Right forelimb (tissue), 1 donor: Measurements from ENCODE around the gene FHL2.

Experiments used
- DNase-seq: peaks from one replicate; pipeline ENCODE4 v3.0.0-alpha.2; 2018

FHL2 gene

GRCh38 chr2:105421053-105421452 lies 22.2 kb upstream of the FHL2 start:
- no peak for DNase-seq

- no peak for DNase-seq
Observed at GRCh38 chr2:105418522-105418921, 19.7 kb upstream of the FHL2 start.

- no peak for DNase-seq
Observed at GRCh38 chr2:105417857-105418436, 19.1 kb upstream of the FHL2 start.

GRCh38 chr2:105416156-105416555 lies 17.3 kb upstream of the FHL2 start:
- DNase-seq, result no peak

GRCh38 chr2:105415007-105415406 lies 16.2 kb upstream of the FHL2 start:
- no peak for DNase-seq

DNA sequence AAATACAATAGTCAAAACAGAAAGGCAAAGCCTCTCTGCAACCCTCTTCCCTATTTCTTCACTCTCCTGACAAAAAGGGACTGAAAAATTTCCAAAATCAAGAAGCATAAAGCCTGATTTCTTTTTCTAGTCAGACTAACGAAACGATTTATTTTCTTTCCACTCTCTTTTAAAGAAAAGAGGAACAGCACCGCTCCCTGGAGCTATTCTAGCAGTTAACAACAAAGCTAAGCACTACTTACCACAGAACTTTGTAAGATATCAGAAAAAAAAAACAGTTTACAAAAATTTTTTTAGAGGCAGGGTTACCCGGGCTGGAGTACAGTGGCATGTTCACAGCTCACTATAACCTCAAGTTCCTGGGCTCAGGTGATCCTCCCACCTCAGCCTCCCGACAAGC lies 14.4 kb upstream of the FHL2 start:
- no peak for DNase-seq

DNA sequence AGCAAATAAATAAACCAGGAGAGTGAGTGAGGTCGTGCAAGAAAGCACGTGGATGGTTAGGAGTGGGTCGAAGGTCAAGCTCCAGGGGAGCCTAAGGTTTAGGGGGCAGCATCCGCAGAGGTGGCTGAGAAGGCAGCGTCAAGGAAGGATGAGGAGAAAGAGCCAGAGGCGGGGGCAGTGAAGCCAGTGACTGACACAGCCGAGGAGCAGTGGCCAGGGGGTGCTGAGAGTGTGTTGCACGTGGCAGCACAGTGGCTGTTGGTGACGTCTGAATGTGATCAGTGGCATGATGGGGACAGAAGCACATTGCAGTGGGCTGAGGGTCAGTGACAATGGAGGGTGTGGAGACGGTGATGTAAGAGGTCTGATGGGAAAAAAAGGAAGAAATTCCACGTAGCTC lies 13.7 kb upstream of the FHL2 start:
- DNase-seq, result no peak

DNA sequence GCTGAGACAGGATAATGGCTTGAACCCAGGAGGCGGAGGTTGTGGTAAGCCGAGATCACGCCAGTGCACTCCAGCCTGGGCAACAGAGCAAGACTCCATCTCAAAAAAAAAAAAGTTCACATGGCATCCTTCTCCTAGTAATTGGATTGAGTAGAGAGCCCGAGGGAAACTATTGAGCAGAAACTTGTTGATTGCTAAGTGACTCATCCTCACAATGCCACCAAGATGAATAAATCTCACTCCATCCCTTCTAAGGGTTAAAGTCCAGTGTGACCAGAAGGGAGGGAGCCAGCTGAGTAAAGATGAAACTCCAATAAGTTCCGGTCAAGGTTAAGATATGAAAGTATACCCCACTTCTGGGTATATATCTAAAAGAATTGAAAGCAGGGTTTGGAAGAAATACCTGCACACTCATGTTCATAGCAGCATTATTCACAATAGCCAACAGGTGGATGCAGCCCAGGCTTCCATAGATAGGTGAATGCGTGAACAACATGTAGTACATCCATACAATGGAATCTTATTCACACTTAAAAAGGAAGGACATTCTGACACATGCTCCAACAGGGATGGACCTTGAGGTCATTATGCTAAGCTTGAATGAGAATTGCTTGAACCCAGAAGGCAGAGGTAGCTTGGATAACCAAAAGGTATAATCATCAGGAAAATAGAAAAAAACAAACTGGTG lies 13.0 kb upstream of the FHL2 start:
- DNase-seq, result no peak

DNA sequence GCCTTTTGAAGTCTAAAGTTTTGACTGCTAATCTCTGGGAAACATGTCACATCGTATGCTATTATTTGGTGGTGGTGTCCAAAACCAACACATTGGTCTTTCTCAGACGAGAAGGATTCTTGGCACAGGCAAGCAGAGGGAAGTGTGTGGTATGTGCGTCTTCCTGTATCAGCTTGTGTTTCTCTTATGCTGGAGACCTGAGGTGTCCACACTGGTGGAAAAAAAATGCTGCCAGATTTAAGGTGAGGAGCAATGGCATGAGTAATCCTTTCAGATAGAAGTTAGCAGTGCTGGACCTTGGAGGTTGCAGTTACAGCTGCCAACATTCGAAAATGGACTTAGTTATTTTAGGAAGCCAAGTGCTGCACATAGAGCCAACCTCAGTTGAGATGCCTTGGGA lies 11.7 kb upstream of the FHL2 start:
- DNase-seq, result no peak

- DNase-seq, result peak; percentile 87
Observed at GRCh38 chr2:105409717-105410116, 10.9 kb upstream of the FHL2 start.

GRCh38 chr2:105407946-105408743 lies 9.3 kb upstream of the FHL2 start:
- DNase-seq, result no peak

- DNase-seq, result no peak
Observed at GRCh38 chr2:105406221-105406620, 7.4 kb upstream of the FHL2 start.

GRCh38 chr2:105405291-105405690 lies 6.4 kb upstream of the FHL2 start:
- DNase-seq, result no peak

GRCh38 chr2:105404736-105405135 lies 5.9 kb upstream of the FHL2 start:
- DNase-seq, result no peak

GRCh38 chr2:105403783-105404698 lies 5.2 kb upstream of the FHL2 start:
- no peak for DNase-seq

GRCh38 chr2:105403241-105403782 lies 4.5 kb upstream of the FHL2 start:
- no peak for DNase-seq

DNA sequence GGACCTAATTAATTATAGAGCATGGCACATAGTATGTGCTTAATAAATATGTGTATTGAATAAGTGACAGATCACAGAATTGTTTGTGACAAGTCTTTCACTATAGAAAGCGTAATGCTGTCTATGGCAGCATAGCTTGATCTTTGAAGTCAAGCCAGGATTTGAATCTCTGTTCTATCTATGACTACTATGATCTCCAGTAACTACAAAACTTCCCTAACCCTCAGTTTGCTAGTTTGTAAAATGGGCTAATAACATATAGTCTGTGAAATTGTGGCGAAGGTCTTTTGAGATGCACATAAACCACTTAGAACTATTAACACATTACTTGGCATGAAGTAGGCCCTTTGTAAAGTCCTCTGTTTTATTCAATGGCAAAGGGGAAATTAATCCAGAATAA lies 4.0 kb upstream of the FHL2 start:
- no peak for DNase-seq

- DNase-seq, result no peak
Observed at GRCh38 chr2:105401867-105402266, 3.0 kb upstream of the FHL2 start.

DNA sequence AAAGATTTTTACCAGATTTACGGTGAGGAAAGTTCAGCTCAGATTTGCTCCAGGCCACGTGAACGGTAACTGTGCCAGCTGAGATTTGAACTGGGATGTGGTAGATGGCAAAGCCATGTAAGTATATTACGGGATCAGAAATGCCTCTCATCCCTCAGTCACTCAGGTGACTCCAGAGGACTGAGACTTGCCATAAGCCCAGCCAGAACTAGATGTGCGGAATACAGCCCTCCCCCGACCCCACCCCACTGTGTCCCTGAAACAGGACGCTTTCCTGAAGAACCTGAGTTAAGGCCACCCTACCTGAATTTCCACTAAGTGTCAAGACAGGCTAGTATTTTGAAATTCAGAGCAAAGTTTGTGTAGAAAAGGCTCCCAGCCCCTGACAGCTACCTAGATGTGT lies 1.3 kb upstream of the FHL2 start:
- DNase-seq, result no peak

- DNase-seq, result no peak
Observed at GRCh38 chr2:105399207-105399861, 483 bp upstream of the FHL2 start.

- DNase-seq, result no peak
Observed at GRCh38 chr2:105397953-105398335, 907 bp downstream of the FHL2 start.

DNA sequence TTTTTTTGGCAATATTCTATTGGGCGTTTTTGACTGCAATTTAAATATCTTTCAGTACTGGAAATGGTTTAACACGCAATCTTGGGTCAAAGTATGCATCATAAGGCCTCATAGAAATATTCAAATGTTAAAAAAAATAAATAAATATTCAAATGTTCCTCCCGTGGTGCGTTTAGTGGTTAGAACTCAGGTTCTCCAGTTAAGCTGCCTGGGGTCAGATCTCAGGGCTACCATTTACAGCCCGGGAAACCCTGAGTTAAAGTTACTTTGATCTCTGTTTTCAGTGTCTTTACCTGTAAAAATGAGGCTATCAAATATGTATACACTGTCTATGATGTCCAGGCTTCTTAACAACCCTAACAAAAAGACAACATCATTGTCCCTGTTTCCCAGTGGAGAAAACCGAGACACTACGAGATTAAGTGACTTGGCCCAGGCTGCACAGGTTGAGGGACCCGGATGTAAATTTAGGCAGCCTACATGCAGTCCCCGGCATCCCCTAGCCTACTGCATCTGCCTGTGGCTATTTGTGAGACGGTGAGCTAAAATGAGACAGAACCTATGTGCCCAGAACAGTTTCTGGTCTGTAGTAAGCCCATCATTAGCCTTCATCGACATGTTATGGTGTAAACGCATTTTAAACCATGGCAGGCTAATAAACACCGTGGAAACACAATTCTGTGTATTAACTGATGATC lies 1.7 kb downstream of the FHL2 start:
- no peak for DNase-seq
